ENCODE results near the gene JSRP1.

JSRP1 gene

DNA sequence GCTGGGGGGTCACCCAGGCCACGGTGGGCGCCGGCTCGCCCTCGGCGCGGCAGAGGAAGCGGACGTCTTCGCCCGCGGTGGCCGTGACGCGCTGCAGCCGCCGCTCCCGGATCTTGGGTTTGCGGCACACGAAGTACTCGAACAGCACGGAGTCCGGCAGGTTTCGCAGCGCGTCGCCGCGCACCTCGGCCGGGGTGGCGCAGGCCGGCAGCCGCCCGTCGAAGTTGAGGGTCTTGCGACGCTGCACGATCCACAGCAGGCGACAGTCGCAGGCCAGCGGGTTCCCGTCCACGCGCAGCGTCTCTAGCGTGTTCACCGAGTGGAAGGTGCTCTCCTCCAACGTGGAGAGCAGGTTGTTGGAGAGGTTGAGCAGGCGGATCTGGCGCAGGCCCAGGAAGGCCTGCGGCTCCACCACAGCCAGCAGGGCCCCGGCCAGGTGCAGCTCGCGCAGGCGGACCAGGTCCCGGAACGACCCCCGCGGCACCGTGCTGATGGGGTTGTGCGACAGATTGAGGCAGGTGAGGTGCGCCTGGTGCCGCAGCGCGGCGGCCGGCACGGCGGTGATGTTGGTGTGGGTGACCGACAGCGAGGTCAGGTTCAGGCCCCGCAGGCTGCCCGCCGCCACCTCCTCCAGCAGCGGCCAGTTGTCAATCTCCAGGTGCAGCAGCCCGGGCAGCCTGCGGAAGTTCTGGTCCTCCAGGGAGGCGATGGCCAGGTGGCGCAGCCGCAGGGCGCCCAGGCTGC, 34.4 kb upstream of the JSRP1 start:
- DNase-seq (ENCODE audit: low spot score), result no peak
- TF ChIP-seq CTCF (IDR thresholded peaks at IDR 0.05; ENCODE audit: poor library complexity, severe bottlenecking), result no peak
- Histone ChIP-seq H3K9me3 (ENCODE audit: severe bottlenecking) (no peaks in the 10 kb centered on the region), H3K27ac (ENCODE audit: poor library complexity, severe bottlenecking) (no peak overlapping the region), H3K4me1 (ENCODE audit: insufficient read depth, poor library complexity, severe bottlenecking) (no peaks in the 10 kb centered on the region), H3K36me3 (ENCODE audit: low read depth) (no peaks in the 10 kb centered on the region), H3K27me3 (ENCODE audit: insufficient read depth, poor library complexity, severe bottlenecking) (peaks cover 46% of the 10 kb centered on the region), H3K4me3 (ENCODE audit: severe bottlenecking) (peak overlapping the region; percentile 4)
- peak; percentile 19; the same call in 2 of the 3 replicates for ATAC-seq (ENCODE audit: low read depth)

DNA sequence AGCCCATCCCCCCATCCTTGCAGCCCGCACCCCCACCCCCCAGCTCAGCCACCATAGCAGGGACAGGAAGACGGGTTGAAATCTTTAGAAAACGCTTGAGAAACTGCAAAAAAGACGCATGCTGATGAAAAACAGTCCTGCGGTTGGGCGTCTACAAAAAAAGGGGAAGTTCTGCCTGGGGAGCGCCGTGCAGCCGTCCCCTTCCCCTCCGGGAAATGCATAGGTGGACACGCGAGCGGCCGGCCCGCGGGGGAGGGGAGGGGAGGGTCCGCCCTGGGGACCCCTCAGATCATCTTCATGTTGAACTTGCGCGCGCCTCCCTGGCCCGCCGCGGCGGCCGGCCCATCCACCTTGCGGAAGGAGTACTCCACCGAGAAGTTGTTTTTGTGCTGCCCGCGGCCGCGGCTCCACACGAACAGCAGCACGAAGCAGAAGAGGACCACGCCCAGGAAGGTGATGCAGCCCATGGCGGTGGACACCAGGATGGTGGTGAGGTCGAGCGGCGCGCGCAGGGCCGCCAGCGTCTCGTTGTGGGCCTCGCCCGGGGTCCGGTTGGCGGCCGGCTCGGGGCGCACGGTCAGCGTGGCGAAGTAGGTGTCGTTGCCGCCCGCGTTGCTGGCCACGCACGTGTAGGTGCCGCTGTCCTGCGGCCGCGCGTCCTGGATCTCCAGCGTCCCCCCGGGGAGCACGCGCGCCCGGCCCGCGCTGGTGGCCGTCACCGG, 33.7 kb upstream of the JSRP1 start:
- no peaks in the 10 kb centered on the region for H3K36me3 ChIP-seq (ENCODE audit: low read depth)
- H3K4me1 ChIP-seq (ENCODE audit: insufficient read depth, poor library complexity, severe bottlenecking), result no peaks in the 10 kb centered on the region
- peak; percentile 46; the same call in 1 of the 3 replicates for ATAC-seq (ENCODE audit: low read depth)
- no peaks in the 10 kb centered on the region for H3K9me3 ChIP-seq (ENCODE audit: severe bottlenecking)
- H3K27ac ChIP-seq (ENCODE audit: poor library complexity, severe bottlenecking), result no peak overlapping the region
- H3K27me3 ChIP-seq (ENCODE audit: insufficient read depth, poor library complexity, severe bottlenecking), result peaks cover 40% of the 10 kb centered on the region
- DNase-seq (ENCODE audit: low spot score), result no peak
- no peak for TF ChIP-seq CTCF (IDR thresholded peaks at IDR 0.05; ENCODE audit: poor library complexity, severe bottlenecking)
- peak overlapping the region; percentile 4 for H3K4me3 ChIP-seq (ENCODE audit: severe bottlenecking)

- Histone ChIP-seq H3K4me1 (ENCODE audit: insufficient read depth, poor library complexity, severe bottlenecking) (no peaks in the 10 kb centered on the region), H3K27me3 (ENCODE audit: insufficient read depth, poor library complexity, severe bottlenecking) (peaks cover 38% of the 10 kb centered on the region), H3K9me3 (ENCODE audit: severe bottlenecking) (no peaks in the 10 kb centered on the region), H3K27ac (ENCODE audit: poor library complexity, severe bottlenecking) (no peak overlapping the region), H3K36me3 (ENCODE audit: low read depth) (no peaks in the 10 kb centered on the region), H3K4me3 (ENCODE audit: severe bottlenecking) (no peak overlapping the region)
- TF ChIP-seq CTCF (IDR thresholded peaks at IDR 0.05; ENCODE audit: poor library complexity, severe bottlenecking), result no peak
- ATAC-seq (ENCODE audit: low read depth) (no peak), DNase-seq (ENCODE audit: low spot score) (no peak)
These were observed 32.8 kb upstream of the JSRP1 start for GRCh38 chr19:2288818-2289713.

- TF ChIP-seq CTCF (IDR thresholded peaks at IDR 0.05; ENCODE audit: poor library complexity, severe bottlenecking), result no peak
- H3K27ac ChIP-seq (ENCODE audit: poor library complexity, severe bottlenecking), result no peak overlapping the region
- H3K36me3 ChIP-seq (ENCODE audit: low read depth), result no peaks in the 10 kb centered on the region
- peaks cover 38% of the 10 kb centered on the region for H3K27me3 ChIP-seq (ENCODE audit: insufficient read depth, poor library complexity, severe bottlenecking)
- no peaks in the 10 kb centered on the region for H3K9me3 ChIP-seq (ENCODE audit: severe bottlenecking)
- no peak overlapping the region for H3K4me3 ChIP-seq (ENCODE audit: severe bottlenecking)
- no peaks in the 10 kb centered on the region for H3K4me1 ChIP-seq (ENCODE audit: insufficient read depth, poor library complexity, severe bottlenecking)
- ATAC-seq (ENCODE audit: low read depth) (no peak), DNase-seq (ENCODE audit: low spot score) (no peak)
These were observed 32.2 kb upstream of the JSRP1 start for GRCh38 chr19:2288338-2288817.

Measured in RWPE2 (cell line).